HUDEP-2 (cell line): ENCODE data around the gene HGFAC.
A peak's percentile ranks its signal among the peaks of the same experiment; 100 is the strongest.

Experiments used
- DNase-seq, 76 experiments: peaks; one replicate each; lab custom pipeline; 2025; ENCODE audit not compliant: unreplicated experiment in 76 of 76; lab: John Stamatoyannopoulos, UW

HGFAC gene

DNA sequence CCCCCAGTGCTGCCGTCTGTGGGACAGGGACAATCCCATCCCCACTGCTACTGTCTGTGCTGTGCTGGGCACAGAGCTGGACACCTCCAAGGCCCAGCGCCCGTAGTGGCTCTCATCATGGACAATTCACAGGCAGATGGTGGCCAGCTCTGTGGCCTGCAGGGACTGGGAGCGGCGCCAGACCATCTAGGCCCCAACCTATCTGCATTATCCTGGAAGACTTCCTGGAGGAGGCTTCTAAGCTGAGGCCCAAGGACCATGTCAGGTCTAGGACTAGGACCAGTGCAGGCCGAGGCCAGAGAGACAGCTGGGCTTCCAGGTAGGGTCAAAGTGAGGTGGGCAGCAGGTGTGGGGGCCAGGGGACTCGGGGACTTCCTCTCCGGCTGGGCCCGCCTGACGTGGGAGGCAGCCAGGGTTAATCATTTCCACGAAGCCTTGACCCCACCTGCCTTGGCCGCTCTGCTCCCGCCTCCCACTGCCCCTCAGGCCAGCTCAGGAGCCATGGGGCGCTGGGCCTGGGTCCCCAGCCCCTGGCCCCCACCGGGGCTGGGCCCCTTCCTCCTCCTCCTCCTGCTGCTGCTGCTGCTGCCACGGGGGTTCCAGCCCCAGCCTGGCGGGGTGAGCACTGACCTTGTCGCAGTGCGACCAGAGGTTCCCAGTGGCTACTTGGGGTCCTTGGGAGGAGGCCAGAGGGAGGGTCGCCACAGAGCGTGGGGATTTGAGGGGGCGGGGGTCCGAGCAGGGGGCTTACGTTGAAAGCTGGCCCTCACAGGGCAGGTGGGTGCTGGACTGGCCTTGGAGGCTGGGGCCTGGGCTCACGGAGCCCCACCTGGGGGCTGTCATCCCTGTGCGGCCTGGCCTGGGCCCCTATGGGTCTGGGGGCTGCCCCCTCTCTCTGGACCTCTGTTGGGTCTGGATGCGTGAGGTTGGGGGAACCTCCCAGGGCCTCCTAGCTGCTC is at the start of gene HGFAC:
HGFAC (plus strand) TSS at position 468 of the 959 bp plus-strand sequence; CDS start at position 502, 34 bp downstream.
- peak in 1 of 76 experiments; percentile 13 for DNase-seq

- no peak for DNase-seq
Measured at GRCh38 chr4:3392321-3392720, 49.4 kb upstream of the HGFAC start.

DNA sequence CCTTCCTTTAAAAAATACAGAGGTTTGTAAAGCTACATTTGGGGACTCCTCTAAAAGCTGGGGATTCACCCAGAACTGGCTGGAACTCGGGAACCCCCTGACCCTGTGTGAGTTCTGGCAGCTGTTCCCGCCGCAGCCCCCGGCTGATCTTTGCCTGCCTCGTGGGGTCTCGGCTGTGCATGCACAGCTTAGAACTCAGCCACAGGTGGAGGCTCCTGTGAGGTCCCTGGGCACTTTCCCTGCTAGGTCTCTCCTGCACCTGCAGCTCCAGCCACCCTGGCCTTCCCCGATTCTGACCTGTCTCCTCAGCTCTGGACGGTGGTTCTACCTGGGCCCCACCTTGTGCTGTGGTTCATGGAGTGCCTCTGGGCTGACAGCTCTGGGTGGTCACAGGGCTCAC is 48.6 kb upstream of the HGFAC start:
- no peak for DNase-seq

DNA sequence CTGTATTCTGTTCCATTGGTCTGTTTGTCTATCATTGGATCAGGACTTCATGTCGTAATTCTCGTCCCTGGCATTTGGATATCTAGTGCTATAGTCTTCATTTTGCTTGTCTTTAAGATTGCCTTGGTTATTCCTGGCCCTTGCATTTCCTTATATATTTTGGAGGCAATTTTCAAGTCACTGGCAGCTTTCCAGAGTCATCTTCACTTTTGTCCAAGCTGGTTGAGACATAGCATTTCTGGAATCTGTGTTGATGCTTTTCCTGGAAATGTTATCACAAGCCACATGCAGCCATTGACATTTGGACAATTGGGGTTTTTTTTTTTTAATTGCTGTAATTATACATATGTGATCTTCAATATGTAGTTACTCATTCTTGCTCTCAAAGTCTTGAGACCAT is 45.2 kb upstream of the HGFAC start:
- DNase-seq, result no peak

DNA sequence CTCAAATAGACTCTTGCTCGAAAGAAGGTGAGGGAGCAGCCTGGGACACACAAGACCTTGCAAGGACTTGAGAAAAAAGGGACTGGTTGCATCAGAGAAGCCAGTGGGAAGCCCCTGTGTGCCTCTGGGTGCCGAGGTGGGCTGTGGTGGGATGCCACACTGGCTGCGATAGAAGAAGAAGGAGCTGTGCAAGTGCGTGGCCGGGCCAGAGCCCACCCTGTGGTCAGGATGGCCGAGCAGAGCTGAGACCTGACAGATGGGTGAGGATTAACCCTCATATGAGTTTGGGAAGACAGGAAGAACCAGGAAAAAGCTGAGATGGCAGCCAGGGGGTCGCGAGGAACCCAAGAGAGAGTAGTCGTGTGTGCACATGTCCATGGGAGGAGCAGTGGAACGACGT is 44.6 kb upstream of the HGFAC start:
- DNase-seq, result no peak

DNA sequence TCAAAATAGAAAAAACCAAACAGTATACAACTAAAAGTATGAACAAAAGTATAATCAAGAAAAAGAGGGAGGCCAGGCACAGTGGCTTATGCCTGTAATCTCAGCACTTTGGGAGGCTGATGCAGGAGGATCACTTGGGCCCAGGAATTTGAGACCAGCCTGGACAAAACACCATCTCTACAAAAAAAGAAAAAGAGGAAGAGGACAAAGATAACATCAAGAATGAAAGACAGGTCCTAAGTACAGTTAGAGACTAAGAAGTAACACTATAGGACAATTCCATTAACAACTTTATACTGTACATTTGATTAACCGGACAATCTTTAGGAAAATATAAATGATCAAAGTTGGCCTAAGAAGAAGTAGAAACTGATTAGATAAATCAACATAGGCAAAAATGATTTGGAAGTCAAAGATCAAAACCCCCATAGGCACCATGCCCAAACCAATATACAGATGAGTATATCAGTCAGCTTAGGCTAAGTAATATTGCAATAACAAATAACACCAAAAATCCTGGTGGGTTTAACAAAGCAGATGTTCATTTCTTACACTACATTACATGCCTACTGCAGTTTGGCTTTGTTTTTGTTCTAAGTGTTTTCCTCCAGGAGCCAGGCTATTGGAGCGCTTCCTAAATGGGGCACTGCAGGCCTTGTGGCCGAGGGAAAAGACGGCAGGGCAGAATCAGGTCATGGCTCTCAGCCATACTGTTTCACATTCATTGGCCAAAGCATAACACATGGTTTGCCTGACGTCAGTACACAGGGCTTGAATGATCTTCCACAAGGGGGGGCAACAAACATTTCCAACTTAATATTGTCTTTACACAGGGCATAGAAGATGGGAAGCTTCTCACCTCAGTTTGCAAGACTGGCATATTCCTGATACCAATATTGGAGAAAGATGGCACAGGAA is 42.2 kb upstream of the HGFAC start:
- peak in 6 of 76 experiments; percentile 4 to 23 (median 10) for DNase-seq

DNA sequence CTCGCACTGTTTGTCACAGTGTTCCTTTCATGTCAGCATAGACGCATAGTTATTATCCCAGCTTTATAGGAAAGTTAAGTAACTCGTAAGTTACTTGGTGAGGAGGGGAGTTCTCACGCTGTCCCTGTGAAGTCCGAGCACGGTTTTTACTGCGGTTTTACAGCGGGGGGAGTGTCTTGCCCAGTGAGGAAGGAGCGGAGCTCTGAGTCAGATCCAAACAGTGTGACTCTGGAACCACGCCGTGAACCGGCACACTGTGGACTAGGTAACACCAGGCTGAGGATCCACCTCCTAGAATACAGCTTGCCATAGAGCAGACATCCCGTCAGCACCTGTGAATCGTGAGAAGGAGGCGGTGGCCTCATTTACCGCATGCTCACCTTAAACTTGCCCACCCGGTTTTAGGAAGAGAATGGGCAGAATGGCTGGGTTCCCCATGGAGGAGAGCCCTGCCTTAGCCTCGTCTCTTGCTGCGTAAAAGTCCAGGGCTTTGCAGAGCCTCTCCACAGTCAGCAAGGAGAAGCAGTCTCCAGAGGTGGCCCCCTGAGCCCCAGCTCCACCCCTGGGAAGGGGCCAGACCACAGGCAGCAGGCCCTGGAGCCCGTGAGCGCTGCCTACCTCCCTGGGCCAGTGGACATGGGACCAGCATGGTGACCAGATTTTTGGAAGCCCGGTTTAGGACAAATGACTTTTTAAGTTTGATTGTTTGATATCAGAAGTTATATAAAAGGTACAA is 40.2 kb upstream of the HGFAC start:
- no peak for DNase-seq

GRCh38 chr4:3402491-3403347 is 39.0 kb upstream of the HGFAC start:
- DNase-seq, result no peak

GRCh38 chr4:3403348-3403906 is 38.3 kb upstream of the HGFAC start:
- no peak for DNase-seq

DNA sequence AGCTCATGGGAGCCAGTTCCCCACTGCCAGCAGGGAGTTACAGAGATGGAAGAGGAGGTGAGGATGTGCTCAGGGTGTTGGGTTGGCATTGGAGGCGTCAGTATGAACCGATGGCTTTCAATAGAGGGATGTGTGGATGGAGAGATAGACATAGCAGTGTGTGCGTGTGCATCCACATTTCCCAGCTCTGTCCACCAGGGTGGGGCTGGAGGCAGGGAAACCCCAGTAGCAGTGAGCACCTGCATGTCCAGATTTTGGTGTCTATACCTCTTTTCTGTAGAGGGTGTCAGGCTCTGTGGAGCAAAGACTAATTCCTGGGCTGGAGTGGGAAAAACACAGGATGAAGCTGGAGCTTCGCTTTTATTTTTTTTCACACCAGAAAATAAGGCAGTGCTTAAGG is 37.2 kb upstream of the HGFAC start:
- DNase-seq, result no peak

- DNase-seq, result no peak
Measured at GRCh38 chr4:3405176-3405575, 36.6 kb upstream of the HGFAC start.

DNA sequence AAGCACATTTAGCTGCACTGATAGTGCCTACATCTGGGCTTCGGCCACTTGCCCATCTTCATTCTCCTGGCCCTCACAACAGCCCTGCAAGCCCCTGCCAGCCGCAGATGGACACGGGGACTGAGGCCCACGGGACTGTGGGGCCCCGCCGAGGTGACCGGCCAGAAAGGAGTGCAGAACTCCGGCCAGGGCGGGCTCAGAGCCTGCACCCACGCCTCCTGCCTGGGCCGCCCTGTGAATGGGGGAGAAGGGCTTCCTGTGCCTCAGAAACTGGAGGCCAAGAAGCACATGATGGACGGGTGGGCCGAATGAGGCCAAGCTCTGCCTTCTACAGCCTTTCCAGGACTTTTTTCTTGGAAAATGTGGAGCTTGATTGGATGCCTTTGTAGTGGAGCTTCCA is 35.7 kb upstream of the HGFAC start:
- no peak for DNase-seq

GRCh38 chr4:3406431-3406830 is 35.3 kb upstream of the HGFAC start:
- no peak for DNase-seq

DNA sequence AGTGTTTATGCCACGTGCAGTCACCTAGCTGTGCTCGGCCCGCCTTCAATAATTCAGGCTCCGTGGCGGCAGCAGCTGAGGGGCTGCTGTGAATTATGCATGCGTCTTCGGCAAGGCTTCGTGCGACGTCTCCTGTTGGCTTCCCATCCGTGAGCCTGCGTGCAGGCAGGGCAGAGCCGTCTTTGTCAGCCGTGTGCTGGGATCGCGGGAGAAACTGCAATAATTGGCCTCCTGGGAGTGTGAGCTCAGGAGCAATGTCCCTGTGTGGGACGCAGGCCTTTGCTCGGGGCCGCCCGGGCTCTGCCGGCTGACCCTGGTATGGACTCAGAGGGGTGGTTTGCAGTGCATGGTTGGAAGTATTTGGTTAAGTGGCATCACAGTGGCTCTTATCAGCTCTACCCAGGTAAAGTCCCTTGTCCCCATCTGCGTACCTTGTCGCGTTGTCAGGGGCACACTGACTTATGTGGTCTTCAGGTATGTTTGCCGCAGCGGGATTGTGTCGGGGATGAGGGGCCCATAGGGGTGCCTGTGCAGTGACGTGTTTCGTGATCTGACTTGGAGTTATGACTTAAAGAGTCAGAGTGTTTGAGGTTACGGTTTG is 34.5 kb upstream of the HGFAC start:
- DNase-seq, result no peak

- no peak for DNase-seq
Measured at GRCh38 chr4:3407930-3408792, 33.6 kb upstream of the HGFAC start.

GRCh38 chr4:3408793-3409330 is 32.9 kb upstream of the HGFAC start:
- no peak for DNase-seq

DNA sequence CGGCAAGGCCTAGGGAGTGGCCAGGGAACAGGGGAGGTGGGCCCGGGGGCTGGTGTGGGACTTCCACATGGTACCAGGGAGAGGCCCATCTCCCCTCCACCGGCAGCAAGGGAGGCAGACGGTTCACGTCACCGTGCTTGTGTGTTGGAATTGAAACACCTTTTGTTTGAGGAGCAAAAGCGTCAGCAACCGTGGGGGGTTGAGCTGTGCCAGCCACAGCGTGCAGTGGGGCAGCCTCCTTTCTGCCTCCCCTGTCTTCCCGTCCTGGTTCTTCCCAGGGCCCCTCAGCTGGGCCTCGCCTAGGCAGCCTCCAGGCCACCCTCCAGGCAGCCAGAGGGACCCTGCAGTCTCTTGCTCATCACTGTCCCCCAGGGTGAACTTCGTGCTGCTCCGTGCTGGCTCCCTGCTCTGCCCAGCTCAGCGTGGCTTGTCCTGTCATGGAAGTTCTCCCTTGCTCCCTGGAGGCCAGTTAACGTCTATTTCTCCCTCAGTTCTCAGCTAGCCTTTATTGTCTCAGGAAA is 32.1 kb upstream of the HGFAC start:
- no peak for DNase-seq
